Measurements from ENCODE around the gene NDUFA6. TPM values are rescaled to one million over a fixed set of nuclear protein-coding genes. Genes with fewer than 3 reads are reported as not detected.
A peak's percentile ranks its signal among the peaks of the same experiment; 100 is the strongest.

The NDUFA6 gene
- total RNA-seq, 1 experiment from 2014 or later = 166 TPM

GRCh38 chr22:42070517-42071422 is 19.8 kb downstream of the NDUFA6 start, which contains the start of gene NAGA:
Gene NAGA, minus strand, starts transcription at chr22:42070812. Its CDS starts 515 bp downstream, at chr22:42070297.
- H3K27me3 ChIP-seq (replicated peaks; ENCODE audit: insufficient read depth, low read depth, low read length, poor library complexity) = no peaks in the 10 kb centered on the region
- TSS peak; percentile 95 for BruUV-seq (replicated peaks)
- peak within 1 kb of the TSS; percentile 67 for H3K4me3 ChIP-seq (ENCODE audit: low read depth, low read length, poor library complexity, severe bottlenecking)
- no peaks in the 10 kb centered on the region for H3K9me3 ChIP-seq (ENCODE audit: low read depth, low read length, poor library complexity, severe bottlenecking)
- H3K36me3 ChIP-seq (ENCODE audit: insufficient read depth, low read length, poor library complexity, severe bottlenecking) = peaks cover 6% of the 10 kb centered on the region
- DNase-seq (ENCODE audit: low spot score) = peak; percentile 99
- intact Hi-C loops (cut with micrococcal nuclease; ENCODE audit: unreplicated experiment) = loop anchor here (1.0 kb wide), 1 partner anchor 20 kb away; the partner anchor contains the start of gene NDUFA6
- H3K27ac ChIP-seq (ENCODE audit: low read depth, low read length, poor library complexity, severe bottlenecking) = peak within 1 kb of the TSS; percentile 86
- H3K4me1 ChIP-seq (ENCODE audit: insufficient read depth, low read length, poor library complexity, severe bottlenecking) = peaks cover 7% of the 10 kb centered on the region
- CTCF ChIA-PET = interaction anchor here (1.0 kb wide), 1 partner anchor 20 kb away, joined by 3 read pairs; no protein-coding TSS in a partner anchor
- no peak for TF ChIP-seq EZH2 (IDR thresholded peaks at IDR 0.05; ENCODE audit: borderline replicate concordance, low read depth, low read length, poor library complexity, severe bottlenecking)
- TF ChIP-seq, protein P1, sequence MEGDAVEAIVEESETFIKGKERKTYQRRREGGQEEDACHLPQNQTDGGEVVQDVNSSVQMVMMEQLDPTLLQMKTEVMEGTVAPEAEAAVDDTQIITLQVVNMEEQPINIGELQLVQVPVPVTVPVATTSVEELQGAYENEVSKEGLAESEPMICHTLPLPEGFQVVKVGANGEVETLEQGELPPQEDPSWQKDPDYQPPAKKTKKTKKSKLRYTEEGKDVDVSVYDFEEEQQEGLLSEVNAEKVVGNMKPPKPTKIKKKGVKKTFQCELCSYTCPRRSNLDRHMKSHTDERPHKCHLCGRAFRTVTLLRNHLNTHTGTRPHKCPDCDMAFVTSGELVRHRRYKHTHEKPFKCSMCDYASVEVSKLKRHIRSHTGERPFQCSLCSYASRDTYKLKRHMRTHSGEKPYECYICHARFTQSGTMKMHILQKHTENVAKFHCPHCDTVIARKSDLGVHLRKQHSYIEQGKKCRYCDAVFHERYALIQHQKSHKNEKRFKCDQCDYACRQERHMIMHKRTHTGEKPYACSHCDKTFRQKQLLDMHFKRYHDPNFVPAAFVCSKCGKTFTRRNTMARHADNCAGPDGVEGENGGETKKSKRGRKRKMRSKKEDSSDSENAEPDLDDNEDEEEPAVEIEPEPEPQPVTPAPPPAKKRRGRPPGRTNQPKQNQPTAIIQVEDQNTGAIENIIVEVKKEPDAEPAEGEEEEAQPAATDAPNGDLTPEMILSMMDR (conservative IDR thresholded peaks at IDR 0.05; ENCODE audit: low read depth, low read length) = no peak
- POLR2A ChIA-PET (ENCODE audit: low non-redundant PET) = no interaction called here

DNA sequence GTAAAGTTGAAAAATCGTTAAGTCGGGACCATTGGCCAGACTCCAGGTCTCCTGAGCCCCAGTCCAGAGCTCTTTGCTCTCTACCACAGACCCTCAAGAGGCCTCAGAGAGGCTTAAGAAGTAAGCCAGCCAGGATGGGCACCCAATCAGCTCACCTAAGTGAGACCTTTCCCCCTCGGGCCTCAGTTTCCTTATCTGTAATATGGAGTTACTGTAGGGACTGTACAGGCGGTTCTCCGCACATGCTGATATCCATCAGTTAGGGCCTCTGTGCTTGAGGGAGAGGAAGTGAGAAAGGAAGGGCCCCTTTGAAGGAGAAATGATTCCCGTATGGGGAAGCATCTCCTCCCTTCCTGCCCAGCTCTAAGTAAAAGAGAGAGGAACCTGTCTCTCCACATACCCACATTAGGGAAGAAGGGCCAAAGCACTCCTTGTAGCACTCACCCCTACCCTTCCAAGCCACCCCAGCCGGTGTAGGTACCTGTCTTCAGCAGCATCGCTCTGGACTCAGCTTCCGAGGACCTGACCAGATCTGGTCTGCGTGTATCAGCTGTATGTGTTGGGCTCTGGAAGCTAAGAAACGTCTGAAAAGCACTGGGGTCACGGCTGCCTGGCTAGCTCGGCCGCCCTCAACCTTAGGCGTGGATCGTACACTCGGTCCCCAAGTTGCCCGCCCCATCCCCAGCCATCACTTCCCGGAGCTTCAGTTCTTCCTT is 20.6 kb downstream of the NDUFA6 start:
- intact Hi-C loops (cut with micrococcal nuclease; ENCODE audit: unreplicated experiment) = loop anchor here (1.0 kb wide), 1 partner anchor 20 kb away; the partner anchor contains the start of gene NDUFA6
- BruUV-seq (replicated peaks) = TSS peak; percentile 82

DNA sequence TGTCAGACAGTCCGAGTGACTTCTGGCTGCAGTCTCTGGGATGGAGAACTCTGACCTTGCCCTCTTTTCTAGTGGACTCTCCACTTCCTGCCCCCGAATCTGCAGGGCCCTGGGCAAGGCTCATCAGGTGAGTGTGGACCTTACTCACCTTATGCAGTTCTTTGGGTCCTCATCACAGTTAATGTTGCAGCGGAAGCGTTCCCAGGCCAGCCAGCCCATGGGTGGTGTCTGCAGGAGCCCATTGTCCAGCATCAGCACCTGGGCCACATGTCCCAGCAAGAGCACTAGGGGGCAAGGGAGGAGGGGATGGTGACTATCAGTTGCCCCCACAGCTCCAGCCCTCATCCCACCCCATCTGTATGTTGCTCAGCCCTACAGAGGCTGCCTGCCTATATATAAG is 22.3 kb downstream of the NDUFA6 start:
- CTCF ChIA-PET = no interaction called here

More for the DNA sequence above, 20.6 kb downstream of the NDUFA6 start:
- H3K27me3 ChIP-seq (replicated peaks; ENCODE audit: insufficient read depth, low read depth, low read length, poor library complexity) = no peaks in the 10 kb centered on the region
- peaks cover 7% of the 10 kb centered on the region for H3K4me1 ChIP-seq (ENCODE audit: insufficient read depth, low read length, poor library complexity, severe bottlenecking)
- CTCF ChIA-PET = no interaction called here
- peaks cover 10% of the 10 kb centered on the region for H3K36me3 ChIP-seq (ENCODE audit: insufficient read depth, low read length, poor library complexity, severe bottlenecking)
- H3K4me3 ChIP-seq (ENCODE audit: low read depth, low read length, poor library complexity, severe bottlenecking) = peak overlapping the region; percentile 67
- POLR2A ChIA-PET (ENCODE audit: low non-redundant PET) = no interaction called here
- H3K27ac ChIP-seq (ENCODE audit: low read depth, low read length, poor library complexity, severe bottlenecking) = peak overlapping the region; percentile 86
- TF ChIP-seq EZH2 (IDR thresholded peaks at IDR 0.05; ENCODE audit: borderline replicate concordance, low read depth, low read length, poor library complexity, severe bottlenecking) = no peak
- TF ChIP-seq, protein P1 (conservative IDR thresholded peaks at IDR 0.05; ENCODE audit: low read depth, low read length) = no peak
- DNase-seq (ENCODE audit: low spot score) = no peak
- H3K9me3 ChIP-seq (ENCODE audit: low read depth, low read length, poor library complexity, severe bottlenecking) = no peaks in the 10 kb centered on the region

More for the DNA sequence above, 22.3 kb downstream of the NDUFA6 start:
- Histone ChIP-seq H3K4me1 (ENCODE audit: insufficient read depth, low read length, poor library complexity, severe bottlenecking) (peaks cover 7% of the 10 kb centered on the region), H3K27me3 (replicated peaks; ENCODE audit: insufficient read depth, low read depth, low read length, poor library complexity) (no peaks in the 10 kb centered on the region), H3K27ac (ENCODE audit: low read depth, low read length, poor library complexity, severe bottlenecking) (no peak overlapping the region), H3K9me3 (ENCODE audit: low read depth, low read length, poor library complexity, severe bottlenecking) (no peaks in the 10 kb centered on the region), H3K4me3 (ENCODE audit: low read depth, low read length, poor library complexity, severe bottlenecking) (no peak overlapping the region), H3K36me3 (ENCODE audit: insufficient read depth, low read length, poor library complexity, severe bottlenecking) (peaks cover 10% of the 10 kb centered on the region)
- BruUV-seq (replicated peaks) = no TSS peak
- TF ChIP-seq EZH2 (IDR thresholded peaks at IDR 0.05; ENCODE audit: borderline replicate concordance, low read depth, low read length, poor library complexity, severe bottlenecking) = no peak
- TF ChIP-seq, protein P1 (conservative IDR thresholded peaks at IDR 0.05; ENCODE audit: low read depth, low read length) = no peak
- POLR2A ChIA-PET (ENCODE audit: low non-redundant PET) = no interaction called here
- no peak for DNase-seq (ENCODE audit: low spot score)
- intact Hi-C loops (cut with micrococcal nuclease; ENCODE audit: unreplicated experiment) = no loop called here

Data from A673 (cell line).